GM21576 (cell line): ENCODE measurements around the gene DIAPH2.

Experiments
- ATAC-seq: cut with Tn5 transposase; IDR thresholded peaks from one replicate; pipeline ENCODE4 v1.9.1; 2021; ENCODE audit warnings: mild to moderate bottlenecking, moderate library complexity; ENCODE audit not compliant: unreplicated experiment

DIAPH2 gene

DNA sequence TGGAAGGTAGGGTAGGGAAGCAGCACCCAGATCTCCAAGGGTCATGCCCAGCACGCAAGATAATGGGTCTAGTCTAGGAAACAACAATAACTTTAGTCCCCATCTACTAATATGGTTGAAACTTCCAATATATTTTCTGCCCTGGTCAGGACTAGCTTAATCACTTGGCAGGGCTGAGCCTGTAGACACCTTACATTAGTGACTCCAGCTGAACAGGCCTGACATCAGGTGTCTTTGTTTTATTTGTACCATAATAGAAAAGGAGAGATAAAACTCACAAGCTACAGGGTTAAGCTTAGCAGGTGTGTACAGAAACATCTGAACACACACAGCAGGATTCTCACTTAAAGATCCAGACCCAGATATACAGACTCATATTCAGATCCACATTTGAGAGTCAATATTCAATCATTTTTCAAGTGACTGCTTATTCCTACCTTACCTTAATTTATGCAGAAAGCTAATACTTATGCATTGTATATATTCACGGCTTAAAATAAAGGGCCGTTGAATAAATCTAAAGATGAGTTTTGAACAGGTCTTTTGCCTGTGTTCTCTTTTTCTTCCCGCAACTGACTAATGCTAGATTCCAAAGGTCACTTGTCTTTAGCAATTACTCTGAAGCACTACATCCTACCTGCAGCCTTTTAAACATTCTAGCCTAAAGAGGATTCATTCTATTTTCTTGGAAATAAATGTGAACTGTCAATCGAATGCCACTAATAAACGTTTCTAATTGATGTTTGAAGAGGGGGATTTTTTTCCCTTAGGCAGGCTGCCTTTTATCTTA, 944.4 kb downstream of the DIAPH2 start:
- no peak for ATAC-seq

DNA sequence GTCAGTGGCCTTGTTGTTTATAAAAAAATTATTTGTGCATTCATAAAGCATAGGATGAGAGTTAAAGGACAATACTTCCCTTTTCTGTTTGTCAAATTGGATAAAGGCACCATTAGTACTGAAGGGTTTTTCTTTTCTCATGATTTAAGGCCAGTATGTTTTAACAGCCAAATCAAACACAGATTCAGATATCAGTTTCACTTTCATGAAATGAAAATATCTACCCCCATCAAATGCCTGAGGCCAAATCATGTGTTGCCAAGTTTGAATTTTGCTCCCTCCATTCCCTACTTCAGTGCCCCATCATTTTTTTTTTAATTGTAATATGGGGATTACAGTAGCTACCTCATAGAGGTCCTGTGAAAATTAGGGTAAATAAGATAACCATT, 944.9 kb downstream of the DIAPH2 start:
- ATAC-seq = no peak

DNA sequence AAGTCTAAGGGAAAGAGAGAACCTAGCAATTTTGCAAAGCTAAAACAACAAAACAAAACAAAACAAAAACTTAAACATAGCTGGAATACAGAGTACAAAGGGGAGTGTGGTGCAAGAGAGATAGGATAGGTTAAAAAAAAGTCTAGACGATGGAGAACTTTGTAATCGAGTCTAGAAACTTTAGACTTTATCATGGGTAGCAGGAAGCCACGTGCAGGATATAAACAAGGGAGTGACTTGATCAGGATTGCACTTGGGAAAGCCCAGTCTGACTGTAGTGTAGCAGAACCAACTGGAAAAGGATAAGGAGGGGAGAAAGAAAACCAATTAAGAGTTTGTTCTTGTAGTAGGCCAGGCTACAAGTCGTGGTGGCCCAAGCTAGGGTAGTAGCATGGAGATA, 949.2 kb downstream of the DIAPH2 start:
- ATAC-seq = no peak

DNA sequence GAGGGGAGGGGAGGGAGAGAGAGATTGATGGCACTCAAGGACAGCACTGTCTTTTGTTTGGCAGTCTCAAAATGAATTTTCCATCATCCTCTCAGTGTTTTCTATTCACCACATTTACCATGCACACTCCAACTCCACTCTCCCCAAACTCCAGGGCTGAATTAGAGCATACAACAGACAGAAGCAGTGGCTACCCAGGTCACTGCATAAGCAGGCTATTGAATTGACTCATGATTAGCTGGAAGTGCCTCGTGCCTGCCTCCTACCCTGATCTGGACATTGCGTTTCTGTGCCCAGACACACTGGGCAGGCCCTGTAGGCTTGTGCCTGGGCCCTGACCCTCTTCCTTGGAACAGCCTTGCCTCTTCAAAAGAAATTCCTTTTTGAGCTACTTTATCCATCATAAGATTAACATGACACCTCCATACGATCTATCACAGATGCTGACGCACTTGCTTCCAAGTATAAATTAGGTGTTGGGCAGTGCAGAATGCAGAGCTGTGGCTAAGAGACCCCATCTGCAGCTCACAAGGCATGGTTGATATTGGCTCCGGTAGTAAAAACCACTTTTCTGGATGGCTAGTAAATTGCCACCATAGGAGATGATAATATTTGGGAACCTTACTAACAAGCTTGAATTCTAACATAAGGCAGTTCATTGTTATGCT, 952.0 kb downstream of the DIAPH2 start:
- ATAC-seq = no peak

DNA sequence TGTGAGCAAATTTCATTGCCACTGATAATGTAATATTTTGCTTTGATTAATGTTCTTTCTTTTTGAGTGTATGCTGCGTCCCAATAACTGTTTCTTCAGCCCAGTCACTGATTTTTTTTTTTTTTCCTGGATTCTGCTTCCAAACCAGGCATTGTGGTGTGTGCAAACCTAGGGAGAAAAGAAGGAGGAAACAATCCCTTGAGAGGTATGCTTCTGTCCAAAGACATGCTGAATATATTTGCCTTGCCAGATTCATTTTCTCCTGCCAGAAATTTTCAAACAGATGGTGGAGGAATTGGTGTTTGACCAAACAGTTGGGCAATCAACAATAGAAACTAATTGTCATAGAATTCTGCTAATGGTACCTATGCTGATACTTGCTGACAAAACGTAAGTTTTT, 952.6 kb downstream of the DIAPH2 start:
- no peak for ATAC-seq

DNA sequence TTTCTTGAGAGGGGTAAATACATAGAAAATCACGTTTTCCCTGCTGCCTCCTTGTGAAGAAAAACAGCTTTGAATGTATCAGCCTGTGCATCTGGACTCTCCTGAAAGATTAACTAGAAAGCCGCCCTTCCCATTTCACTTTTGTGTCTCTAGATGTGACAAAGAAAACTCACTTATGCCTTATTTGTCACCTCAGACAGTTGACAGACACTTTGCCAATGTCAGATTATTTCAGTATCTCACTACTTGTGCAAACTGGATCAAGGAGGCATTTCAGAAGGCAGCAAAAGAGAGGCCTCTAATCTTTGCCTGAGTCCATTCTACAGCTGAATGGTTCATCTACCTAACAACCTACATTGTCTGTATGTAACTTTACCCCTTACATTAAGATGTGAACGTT, 954.0 kb downstream of the DIAPH2 start:
- no peak for ATAC-seq

DNA sequence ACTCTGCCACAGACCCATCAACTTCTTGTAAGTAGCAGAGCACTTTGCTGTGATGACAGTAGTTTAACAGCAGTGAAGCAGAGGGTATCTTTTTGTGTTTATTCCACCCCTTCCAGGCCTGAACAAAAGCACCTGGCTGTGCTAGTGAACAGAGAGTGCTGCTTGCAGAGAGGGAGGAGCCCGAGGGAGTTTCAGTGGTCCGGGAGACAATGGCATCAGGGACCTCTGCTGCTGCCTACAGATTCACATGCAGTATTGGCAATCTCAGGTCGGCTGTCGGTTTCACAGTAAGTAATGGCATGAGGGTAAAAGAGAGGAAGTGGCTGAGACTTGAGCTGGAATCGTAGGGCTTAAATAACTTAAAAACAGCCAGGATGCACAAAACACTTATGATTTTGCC, 954.9 kb downstream of the DIAPH2 start:
- peak; percentile 70 for ATAC-seq
